ENCODE measurements around the gene DCTN5.

DNA sequence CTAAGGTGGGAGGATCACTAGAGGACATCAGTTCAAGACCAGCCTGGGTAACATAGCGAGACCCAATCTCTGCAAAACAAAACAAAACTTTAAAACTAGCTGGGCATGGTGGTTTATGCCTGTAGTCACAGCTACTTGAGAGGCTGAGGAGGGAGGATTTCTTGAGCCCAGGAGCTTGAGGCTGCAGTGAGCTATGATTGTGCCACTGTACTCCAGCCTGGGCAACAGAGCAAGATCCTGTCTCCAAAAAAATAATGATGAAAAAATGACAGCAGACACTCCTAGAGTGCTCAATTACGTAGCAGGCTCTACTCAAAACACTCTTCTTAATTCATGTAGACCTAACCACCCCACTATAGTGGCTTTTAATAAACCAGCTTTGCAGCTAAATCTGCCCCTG lies 58.8 kb downstream of the DCTN5 start:
- TF ChIP-seq, protein P1, sequence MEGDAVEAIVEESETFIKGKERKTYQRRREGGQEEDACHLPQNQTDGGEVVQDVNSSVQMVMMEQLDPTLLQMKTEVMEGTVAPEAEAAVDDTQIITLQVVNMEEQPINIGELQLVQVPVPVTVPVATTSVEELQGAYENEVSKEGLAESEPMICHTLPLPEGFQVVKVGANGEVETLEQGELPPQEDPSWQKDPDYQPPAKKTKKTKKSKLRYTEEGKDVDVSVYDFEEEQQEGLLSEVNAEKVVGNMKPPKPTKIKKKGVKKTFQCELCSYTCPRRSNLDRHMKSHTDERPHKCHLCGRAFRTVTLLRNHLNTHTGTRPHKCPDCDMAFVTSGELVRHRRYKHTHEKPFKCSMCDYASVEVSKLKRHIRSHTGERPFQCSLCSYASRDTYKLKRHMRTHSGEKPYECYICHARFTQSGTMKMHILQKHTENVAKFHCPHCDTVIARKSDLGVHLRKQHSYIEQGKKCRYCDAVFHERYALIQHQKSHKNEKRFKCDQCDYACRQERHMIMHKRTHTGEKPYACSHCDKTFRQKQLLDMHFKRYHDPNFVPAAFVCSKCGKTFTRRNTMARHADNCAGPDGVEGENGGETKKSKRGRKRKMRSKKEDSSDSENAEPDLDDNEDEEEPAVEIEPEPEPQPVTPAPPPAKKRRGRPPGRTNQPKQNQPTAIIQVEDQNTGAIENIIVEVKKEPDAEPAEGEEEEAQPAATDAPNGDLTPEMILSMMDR (conservative IDR thresholded peaks at IDR 0.05): no peak
- TF ChIP-seq ZFX (IDR thresholded peaks at IDR 0.05): no peak
